Measurements from ENCODE around the gene GPR156. TPM values are rescaled to one million over a fixed set of nuclear protein-coding genes. Genes with fewer than 3 reads are reported as not detected.
A peak's percentile ranks its signal among the peaks of the same experiment; 100 is the strongest.
"Not testable (repeated sequence)": the region's sequence is repeated elsewhere in the genome, so short reads cannot be mapped to it uniquely, and the experiment has no call there.

GPR156 gene
- polyA plus RNA-seq (2013, experiment 1 of 2; ENCODE audit: insufficient read length), result 0.93 TPM
- 0.76 TPM for polyA plus RNA-seq (2013, experiment 2 of 2; ENCODE audit: insufficient read length)

DNA sequence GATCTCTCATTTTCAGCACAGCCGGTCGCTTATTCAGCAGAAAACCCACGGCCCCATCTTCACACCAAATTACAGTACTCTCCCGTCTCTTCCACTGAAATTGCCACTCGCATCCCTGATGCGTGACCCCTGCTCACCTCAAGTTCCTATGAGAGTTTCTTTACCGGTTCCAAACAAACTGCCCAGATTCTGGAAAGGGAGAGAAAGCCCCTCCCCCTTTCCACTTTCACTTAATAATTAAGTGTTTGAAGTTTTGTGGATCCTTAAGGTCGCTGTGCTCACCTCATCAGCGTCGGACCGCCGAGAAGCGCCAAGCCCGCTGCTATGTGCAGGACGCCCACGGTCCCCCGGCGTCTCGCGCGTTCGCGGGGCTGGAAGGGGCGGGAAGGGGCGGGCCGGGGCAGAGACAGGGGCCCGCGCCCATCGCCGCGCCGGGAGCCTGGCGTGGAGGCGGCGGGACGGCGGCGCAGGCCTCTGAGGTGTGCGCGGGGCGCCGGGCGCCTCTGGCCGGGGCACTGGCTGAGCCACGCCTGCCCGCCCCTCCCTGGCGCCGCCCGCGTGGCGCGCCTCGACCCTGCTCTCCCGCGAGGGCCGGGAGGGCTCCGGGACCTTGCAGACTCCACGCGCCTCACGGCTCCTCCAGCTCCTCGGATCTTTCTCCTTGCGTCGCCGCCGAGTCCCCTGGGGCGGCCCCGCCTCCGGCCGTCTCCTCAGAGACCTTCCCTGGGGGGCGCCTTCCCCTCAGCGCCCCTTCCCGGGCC is at the start of gene GPR156:
TSS of gene GPR156 (minus strand) at position 476 of the 761 bp plus-strand sequence. CDS start 41,124 bp downstream, outside the sequence.
- peak; percentile 31 for DNase-seq

DNA sequence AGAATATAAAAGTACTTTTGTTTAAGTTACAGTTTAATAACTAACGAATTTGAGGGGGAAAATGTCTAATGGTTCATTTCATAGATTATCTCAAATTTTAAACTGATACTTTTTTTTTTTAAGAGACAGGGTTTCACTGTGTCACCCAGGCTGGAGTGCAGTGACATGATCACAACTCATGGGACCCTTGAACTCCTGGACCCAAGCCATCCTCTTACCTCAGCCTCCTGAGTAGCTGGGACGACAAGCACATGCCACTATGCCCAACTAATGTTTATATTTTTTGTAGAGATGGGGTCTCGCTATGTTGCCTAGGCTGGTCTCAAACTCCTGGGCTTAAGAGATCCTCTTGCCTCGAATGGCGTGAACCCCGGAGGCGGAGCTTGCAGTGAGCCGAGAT is 47.6 kb upstream of the GPR156 start:
- no peak for DNase-seq

GRCh38 chr3:120331076-120331475 is 46.1 kb upstream of the GPR156 start:
- DNase-seq, result no peak

GRCh38 chr3:120326784-120327183 is 41.8 kb upstream of the GPR156 start:
- DNase-seq, result no peak

GRCh38 chr3:120324190-120324589 is 39.2 kb upstream of the GPR156 start:
- DNase-seq, result no peak

- not testable (repeated sequence) for DNase-seq
Measured at GRCh38 chr3:120323761-120324160, 38.7 kb upstream of the GPR156 start.

DNA sequence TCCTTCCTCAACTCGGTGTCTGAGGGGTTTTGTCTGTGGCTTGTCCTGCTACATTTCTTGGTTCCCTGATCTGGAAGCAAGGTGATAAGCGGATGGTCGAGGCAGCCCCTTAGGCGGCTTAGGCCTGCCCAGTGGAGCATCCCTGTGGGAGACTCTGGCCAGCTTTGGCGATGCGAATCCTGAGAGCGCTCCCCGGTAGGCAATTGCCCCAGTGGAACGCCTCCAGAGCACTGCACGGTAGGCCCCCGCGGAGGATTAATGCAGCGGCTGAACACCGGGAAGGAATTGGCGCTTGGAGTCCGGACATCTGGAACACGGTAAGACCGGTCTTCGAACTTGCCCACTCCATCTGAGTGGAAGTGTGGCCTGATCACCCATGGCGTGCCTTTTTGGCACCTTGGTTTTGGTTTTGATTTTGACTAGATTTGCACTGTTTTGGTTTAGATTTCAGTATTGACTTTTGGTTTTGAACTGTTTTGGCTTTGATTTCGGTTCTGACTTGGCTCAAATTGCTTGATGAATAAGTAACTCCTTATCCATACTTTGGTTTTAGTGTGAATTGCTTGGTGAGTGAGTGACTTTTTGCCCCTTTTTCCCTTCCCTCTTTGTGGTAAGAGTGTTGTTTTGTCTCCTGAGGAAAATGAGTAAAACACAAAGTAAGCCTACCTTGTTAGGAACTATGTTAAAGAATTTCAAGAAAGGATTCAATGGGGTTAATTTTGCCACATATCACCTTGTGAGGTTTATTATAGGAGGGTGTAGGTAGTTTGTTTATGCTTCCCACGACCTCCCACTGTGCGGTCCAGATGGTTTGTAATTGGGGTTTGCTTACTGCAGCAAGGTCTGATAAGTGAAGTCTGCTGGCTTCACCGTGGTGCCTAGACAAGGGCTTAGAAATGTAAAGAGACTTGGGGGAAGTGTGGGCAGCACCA is 27.1 kb upstream of the GPR156 start:
- no peak for DNase-seq

DNA sequence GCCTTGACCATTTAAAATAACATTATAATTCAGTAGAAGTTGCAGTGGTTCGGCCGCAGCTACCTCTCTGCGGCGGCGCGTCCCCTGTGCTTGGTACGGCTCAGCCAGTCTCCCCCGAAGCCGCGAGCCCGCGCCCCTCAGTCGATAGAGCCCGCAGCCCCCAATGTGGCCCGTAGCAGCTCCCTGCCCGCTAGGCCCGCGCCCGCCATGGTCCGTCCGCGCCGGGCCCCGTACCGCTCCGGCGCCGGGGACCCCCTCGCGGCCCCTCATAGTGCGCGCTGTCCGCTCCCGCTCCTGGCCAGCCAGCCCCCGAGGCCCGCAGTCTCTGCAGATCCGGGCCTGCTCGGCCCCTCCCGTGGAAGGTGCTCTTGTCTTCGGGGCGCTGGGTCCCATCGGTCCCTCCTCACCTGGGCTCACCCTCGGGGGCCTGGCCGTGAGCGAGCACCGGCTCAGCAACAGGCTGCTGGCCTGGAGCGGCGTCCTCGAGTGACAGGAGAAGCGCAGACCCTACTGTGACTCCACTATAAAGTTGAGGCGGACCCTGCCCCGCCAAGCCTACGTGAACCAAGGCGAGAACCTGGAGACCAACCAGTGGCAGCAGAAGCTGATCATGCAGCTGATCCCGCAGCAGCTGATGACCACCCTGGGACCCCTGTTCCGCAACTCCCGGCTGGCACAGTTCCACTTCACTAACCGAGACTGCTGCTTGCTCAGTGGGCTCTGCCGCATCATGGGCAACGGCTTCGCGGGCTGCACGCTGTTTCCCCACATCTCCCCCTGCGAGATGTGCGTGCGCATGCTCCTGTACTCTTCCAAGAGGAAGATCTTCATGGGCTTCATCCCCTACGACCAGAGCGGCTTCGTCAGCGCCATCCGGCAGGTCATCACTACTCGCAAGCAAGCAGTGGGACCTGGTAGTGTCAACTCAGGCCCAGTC is 21.8 kb upstream of the GPR156 start:
- no peak for DNase-seq

DNA sequence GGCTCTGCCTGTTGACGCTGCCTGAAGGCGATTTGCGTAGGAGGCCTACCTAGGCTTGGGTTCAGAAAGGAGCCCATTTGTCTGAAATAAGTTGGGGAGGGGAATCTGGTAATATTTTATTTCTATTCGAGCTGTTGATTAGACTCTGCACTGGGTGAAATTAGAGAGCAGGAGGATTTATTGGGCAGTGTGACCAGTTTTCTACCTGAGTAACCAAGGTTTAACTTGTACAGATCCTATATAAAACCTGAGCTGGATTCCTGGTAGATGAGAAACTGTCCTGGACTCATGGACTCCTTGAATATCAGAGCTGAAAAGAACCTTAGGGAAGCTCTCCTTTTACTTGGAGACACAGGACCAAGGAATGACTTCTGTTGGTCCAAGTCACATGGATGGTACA is 19.6 kb upstream of the GPR156 start:
- DNase-seq, result no peak

DNA sequence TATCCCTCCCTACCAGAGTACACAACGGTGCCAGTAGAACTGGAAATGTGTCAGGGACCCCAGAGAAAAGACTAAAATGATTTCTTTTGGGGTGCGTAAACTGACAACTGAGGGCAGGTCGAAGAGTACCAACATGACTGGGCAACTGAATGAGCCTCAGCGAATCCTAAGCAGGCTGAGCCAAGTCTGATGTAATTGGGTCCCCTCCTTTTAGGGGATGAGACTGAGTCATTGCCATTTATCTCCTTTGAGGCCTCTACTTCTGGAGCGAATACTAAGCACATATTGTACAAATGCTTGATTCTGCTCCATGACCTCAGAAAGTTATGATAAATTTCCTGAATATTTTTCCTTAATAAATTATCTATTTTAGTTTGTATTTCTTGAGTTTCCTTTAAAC is 17.3 kb upstream of the GPR156 start:
- DNase-seq, result peak; percentile 18

- DNase-seq, result no peak
Measured at GRCh38 chr3:120300971-120301370, 15.9 kb upstream of the GPR156 start.

DNA sequence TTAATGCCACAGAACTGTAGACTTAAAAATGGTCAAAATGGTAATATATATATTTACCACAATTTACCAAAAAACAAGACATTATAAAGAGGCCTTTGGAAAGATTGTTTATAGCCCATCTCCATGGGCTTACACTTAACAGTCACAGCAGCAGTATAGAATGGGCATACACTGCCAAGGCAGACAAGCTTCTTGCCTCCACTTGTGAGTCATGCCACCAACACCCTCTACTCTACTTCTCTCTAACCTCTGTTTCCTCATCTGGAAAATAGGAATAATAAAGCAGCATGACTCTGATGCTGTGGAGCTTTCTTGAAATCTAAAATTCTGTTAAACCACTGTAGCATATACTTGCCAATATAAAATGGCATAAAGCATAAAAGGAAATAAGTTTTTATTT is 14.4 kb upstream of the GPR156 start:
- no peak for DNase-seq

DNA sequence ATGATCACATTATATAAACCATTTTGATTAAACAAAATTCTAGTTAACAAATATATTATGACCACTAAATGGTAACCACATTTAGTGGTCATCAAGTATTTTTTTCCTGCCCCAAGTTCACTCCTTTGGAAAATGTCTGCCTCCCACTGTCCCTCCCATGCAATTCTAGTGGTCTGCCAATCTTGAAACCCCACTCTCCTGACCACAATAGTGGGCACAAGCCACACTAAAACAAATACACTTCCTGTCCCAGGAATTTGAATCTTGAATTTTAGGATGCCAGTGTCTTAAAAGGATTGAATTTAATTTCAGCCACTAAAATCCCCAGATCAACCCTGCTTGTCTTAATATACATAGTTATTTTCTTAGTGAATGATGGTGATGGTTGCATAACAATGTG is 14.0 kb upstream of the GPR156 start:
- no peak for DNase-seq

GRCh38 chr3:120291552-120291951 is 6.5 kb upstream of the GPR156 start:
- DNase-seq, result not testable (repeated sequence)

GRCh38 chr3:120289636-120290035 is 4.6 kb upstream of the GPR156 start:
- no peak for DNase-seq

GRCh38 chr3:120286465-120286864 is 1.4 kb upstream of the GPR156 start:
- DNase-seq, result no peak

DNA sequence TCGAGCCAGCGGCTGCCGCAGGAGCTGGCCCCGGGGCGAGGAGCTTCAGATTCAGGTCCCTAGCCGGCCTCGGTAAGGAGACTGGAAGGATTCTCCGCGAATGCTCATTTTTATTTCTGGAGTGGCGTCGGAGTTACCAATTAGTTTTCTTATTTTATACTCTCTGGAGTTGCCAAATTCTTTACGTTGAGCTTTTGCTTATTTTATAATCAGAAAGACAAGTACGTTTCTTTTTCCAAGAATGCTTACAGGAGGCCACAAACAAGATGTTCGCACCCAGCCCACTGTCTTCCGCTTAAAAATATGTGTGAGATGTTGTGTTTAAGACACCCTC is 453 bp upstream of the GPR156 start:
- DNase-seq, result no peak

DNA sequence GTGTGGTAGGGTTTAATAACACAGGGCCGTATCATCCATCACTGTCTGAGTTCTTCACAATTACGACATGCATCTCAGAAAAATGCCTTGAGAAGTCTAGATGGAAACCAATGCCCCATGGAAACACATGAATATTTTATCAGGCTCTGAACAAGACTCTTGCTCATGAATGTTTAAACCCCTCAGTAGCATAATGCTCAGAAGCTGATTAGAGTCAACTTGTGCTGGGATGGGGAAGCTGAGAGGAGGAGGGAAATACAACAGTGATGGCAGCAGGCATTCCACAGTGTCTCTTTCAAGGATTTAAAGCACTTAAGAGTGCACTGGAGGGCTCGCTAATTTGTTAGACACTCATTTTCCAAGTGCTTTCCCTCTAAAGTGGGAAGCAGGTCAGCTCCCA is 3.8 kb downstream of the GPR156 start:
- no peak for DNase-seq

- no peak for DNase-seq
Measured at GRCh38 chr3:120280566-120280965, 4.5 kb downstream of the GPR156 start.

DNA sequence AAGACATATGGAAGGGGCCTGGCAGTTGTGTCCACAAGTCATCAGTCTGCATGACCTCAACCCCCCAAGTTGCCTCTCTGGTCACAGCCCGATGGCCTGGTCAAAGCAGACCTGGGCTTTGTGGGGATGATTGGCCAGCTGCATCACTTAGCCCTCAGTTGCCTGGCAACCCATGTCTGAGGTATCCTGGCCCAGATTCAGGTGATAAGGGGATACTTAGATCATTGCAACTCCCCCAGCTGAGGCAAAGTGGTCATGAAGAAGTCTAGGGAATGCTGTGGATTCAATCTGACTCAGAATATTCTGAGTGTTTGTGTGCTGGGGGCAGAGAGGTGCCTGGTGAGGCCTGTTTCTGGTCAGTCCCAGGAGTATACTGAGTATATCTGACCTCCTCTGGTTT is 5.0 kb downstream of the GPR156 start:
- DNase-seq, result no peak

- DNase-seq, result no peak
Measured at GRCh38 chr3:120276767-120277166, 8.3 kb downstream of the GPR156 start.

DNA sequence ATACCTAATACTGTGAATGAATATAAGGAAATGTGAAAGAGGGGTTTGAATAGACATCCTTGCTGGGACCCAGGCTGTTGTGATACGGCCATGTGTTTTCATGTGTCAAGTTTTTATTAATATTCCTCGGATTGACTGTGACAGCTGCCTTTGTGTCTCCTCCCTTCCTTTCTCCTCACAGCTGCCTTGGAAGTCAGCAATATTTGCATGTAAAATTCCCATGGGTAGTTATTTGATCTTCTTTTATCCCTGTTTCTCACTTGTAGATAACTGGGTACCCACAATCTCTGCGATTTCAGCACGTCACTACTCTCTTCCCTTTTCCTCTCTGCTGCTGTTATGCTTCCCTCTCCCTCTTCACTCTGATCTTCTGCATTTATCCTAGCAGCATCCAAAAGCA is 9.4 kb downstream of the GPR156 start:
- no peak for DNase-seq
